ENCODE data around the gene C4B. TPM values are rescaled to one million over a fixed set of nuclear protein-coding genes. Genes with fewer than 3 reads are reported as not detected.

Gene C4B
- total RNA-seq, 1 experiment from 2014 or later, result 6.3 TPM

DNA sequence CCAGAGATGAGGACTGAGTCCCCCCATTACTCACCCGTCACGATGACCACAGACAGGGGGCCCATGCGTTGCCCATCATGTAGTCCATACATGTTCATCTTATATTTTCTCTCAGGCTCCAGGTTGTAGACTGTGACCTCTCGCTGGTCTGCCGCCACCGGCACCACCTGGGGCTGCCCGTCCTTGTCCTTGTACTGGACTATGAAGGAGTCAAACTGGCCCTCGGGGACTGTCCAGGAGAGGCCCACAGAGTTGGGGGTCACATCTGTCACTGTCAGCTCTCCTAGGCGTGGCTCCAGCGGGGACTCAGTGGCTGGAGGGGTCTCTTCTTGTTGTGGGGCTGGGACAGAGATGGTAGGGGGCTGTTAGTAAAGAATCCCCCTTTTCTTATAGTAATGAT is 59.0 kb downstream of the C4B start:
- ChIA-PET CTCF (no interaction called here), POLR2A (no interaction called here)

DNA sequence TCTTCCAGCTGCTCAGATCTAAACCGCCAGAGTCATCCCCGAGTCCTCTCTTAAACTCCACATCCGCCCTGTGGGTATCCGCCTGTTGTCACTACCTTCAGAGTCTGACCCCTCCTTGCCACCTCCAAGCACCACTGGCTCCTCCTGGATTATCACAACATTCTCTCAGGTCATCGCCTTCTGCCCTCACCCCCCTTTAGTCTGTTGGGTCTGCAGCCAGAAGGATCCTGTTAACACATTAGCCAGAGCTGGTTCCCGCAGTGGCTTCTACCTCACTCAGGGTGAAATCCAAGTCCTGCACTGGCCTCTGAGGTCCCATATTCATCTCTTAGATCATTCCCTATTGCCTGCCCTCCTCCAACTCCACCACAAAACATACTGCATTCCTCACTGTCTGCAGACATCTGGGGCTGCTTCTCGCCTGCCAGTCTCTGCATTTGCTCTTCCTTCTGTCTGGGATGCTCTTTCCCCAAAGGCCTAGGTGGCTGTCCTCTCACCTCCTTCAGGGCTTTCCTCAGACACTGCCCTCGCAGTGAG is 60.5 kb downstream of the C4B start:
- Histone ChIP-seq H3K4me1 (ENCODE audit: control insufficient read depth in 1 of 2, insufficient read depth in 2 of 2, low read length in 2 of 2) (peaks cover 5 to 37% of the 10 kb centered on the region in 2 experiments; a peak in 3 of 4 replicates), H3K9ac (ENCODE audit: low read length) (no peak overlapping the region), H3K79me2 (ENCODE audit: insufficient read depth, low read length) (no peaks in the 10 kb centered on the region), H3K27me3 (ENCODE audit: insufficient read depth, low read length) (no peaks in the 10 kb centered on the region), H3K27ac (ENCODE audit: low read depth, low read length) (no peak overlapping the region), H3K4me2 (ENCODE audit: low read length) (no peak overlapping the region), H3K36me3 (ENCODE audit: control insufficient read depth in 1 of 2, insufficient read depth in 2 of 2, low read length in 2 of 2) (no peaks in the 10 kb centered on the region), H4K20me1 (ENCODE audit: insufficient read depth) (no peaks in the 10 kb centered on the region), H2AFZ (ENCODE audit: low read depth, low read length, poor library complexity, severe bottlenecking) (no peak overlapping the region), H3K9me2 (ENCODE audit: insufficient read depth) (no peaks in the 10 kb centered on the region), H3K9me3 (ENCODE audit: control insufficient read depth in 1 of 2, insufficient read depth in 1 of 2, low read depth in 1 of 2, low read length in 2 of 2) (no peaks in the 10 kb centered on the region), H3K4me3 (replicated peaks in 1 of 2; ENCODE audit: low read depth in 1 of 2, low read length in 2 of 2) (no peak overlapping the region)
- intact Hi-C loops (cut with micrococcal nuclease), result no loop called here
- no peak for TF ChIP-seq ZNF274 (IDR thresholded peaks at IDR 0.05; ENCODE audit: low read depth, low read length)
- no peak for TF ChIP-seq FOSL1 (IDR thresholded peaks at IDR 0.05; ENCODE audit: low read depth)
- no peak for DNase-seq (ENCODE audit: low read depth, low spot score)
- ATAC-seq, result no peak
- no TSS peak for BruUV-seq (replicated peaks)
- POLR2A ChIA-PET, result interaction anchor here (1.6 kb wide), 1 partner anchor 12 kb away, joined by 3 read pairs; no protein-coding TSS in a partner anchor
- CTCF ChIA-PET, result no interaction called here
- RAD21 ChIA-PET (ENCODE audit: low non-redundant PET in 1 of 2, low total read pairs in 2 of 2, uncharacterized antibody in 2 of 2, unreplicated experiment in 2 of 2), result no interaction called here

More for the DNA sequence above, 59.0 kb downstream of the C4B start:
- no TSS peak for BruUV-seq (replicated peaks)
- DNase-seq (ENCODE audit: low read depth, low spot score), result no peak
- no peak overlapping the region for H3K27ac ChIP-seq (ENCODE audit: low read depth, low read length)
- H3K27me3 ChIP-seq (ENCODE audit: insufficient read depth, low read length), result no peaks in the 10 kb centered on the region
- H3K36me3 ChIP-seq (ENCODE audit: control insufficient read depth in 1 of 2, insufficient read depth in 2 of 2, low read length in 2 of 2), result no peaks in the 10 kb centered on the region
- H3K79me2 ChIP-seq (ENCODE audit: insufficient read depth, low read length), result no peaks in the 10 kb centered on the region
- ATAC-seq, result no peak
- no peaks in the 10 kb centered on the region for H4K20me1 ChIP-seq (ENCODE audit: insufficient read depth)
- no peaks in the 10 kb centered on the region for H3K9me3 ChIP-seq (ENCODE audit: control insufficient read depth in 1 of 2, insufficient read depth in 1 of 2, low read depth in 1 of 2, low read length in 2 of 2)
- H3K4me1 ChIP-seq (ENCODE audit: control insufficient read depth in 1 of 2, insufficient read depth in 2 of 2, low read length in 2 of 2), result peaks cover 2 to 30% of the 10 kb centered on the region in 2 experiments; a peak in 2 of 4 replicates
- RAD21 ChIA-PET (ENCODE audit: low non-redundant PET in 1 of 2, low total read pairs in 2 of 2, uncharacterized antibody in 2 of 2, unreplicated experiment in 2 of 2), result no interaction called here
- H3K9ac ChIP-seq (ENCODE audit: low read length), result no peak overlapping the region
- no peak overlapping the region for H3K4me3 ChIP-seq (replicated peaks in 1 of 2; ENCODE audit: low read depth in 1 of 2, low read length in 2 of 2)
- no peak overlapping the region for H3K4me2 ChIP-seq (ENCODE audit: low read length)
- H2AFZ ChIP-seq (ENCODE audit: low read depth, low read length, poor library complexity, severe bottlenecking), result no peak overlapping the region
- intact Hi-C loops (cut with micrococcal nuclease), result no loop called here
- TF ChIP-seq, protein P1, sequence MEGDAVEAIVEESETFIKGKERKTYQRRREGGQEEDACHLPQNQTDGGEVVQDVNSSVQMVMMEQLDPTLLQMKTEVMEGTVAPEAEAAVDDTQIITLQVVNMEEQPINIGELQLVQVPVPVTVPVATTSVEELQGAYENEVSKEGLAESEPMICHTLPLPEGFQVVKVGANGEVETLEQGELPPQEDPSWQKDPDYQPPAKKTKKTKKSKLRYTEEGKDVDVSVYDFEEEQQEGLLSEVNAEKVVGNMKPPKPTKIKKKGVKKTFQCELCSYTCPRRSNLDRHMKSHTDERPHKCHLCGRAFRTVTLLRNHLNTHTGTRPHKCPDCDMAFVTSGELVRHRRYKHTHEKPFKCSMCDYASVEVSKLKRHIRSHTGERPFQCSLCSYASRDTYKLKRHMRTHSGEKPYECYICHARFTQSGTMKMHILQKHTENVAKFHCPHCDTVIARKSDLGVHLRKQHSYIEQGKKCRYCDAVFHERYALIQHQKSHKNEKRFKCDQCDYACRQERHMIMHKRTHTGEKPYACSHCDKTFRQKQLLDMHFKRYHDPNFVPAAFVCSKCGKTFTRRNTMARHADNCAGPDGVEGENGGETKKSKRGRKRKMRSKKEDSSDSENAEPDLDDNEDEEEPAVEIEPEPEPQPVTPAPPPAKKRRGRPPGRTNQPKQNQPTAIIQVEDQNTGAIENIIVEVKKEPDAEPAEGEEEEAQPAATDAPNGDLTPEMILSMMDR (IDR thresholded peaks at IDR 0.05 in 2 of 3, conservative IDR thresholded peaks at IDR 0.05 in 1 of 3; ENCODE audit: borderline replicate concordance in 1 of 3, insufficient read depth in 1 of 3, low read depth in 2 of 3, low read length in 2 of 3), result no peak
- TF ChIP-seq POLR2A (IDR thresholded peaks at IDR 0.05; ENCODE audit: borderline replicate concordance, extremely low read depth, insufficient read depth, insufficient read length) (no peak), EZH2 (IDR thresholded peaks at IDR 0.05) (no peak), SP1 (IDR thresholded peaks at IDR 0.05; ENCODE audit: low read depth) (no peak), RAD21 (IDR thresholded peaks at IDR 0.05; ENCODE audit: low read depth) (no peak), POLR2AphosphoS5 (IDR thresholded peaks at IDR 0.05; ENCODE audit: low read depth, low read length) (no peak), ZNF274 (IDR thresholded peaks at IDR 0.05; ENCODE audit: low read depth, low read length) (no peak), CEBPB (IDR thresholded peaks at IDR 0.05; ENCODE audit: low read depth) (no peak)
- H3K9me2 ChIP-seq (ENCODE audit: insufficient read depth), result no peaks in the 10 kb centered on the region

Measured in HCT116 (cell line).